HL-60/S4 (cell line): ENCODE data around the gene ATP2B2.

Experiments used
- in situ Hi-C: fragments of 300-500 bp; cut with MboI; formaldehyde crosslinking; loops from 2 replicates; pipeline ENCODE4 v1.14.3; 2022; ENCODE audit warnings: low sequenced_read_pairs

ATP2B2 gene

GRCh38 chr3:10370429-10370828 lies 135.0 kb downstream of the ATP2B2 start:
- in situ Hi-C loops = no loop called here

- in situ Hi-C loops = no loop called here
Observed at GRCh38 chr3:10368512-10368911, 136.9 kb downstream of the ATP2B2 start.

GRCh38 chr3:10367506-10367905 lies 137.9 kb downstream of the ATP2B2 start:
- in situ Hi-C loops = no loop called here

- in situ Hi-C loops = no loop called here
Observed at GRCh38 chr3:10366651-10367101, 138.7 kb downstream of the ATP2B2 start.

GRCh38 chr3:10365791-10366190 lies 139.6 kb downstream of the ATP2B2 start:
- in situ Hi-C loops = no loop called here

- in situ Hi-C loops = no loop called here
Observed at GRCh38 chr3:10365316-10365715, 140.1 kb downstream of the ATP2B2 start.

GRCh38 chr3:10364806-10365205 lies 140.6 kb downstream of the ATP2B2 start:
- in situ Hi-C loops = no loop called here

GRCh38 chr3:10363935-10364334 lies 141.5 kb downstream of the ATP2B2 start:
- in situ Hi-C loops = no loop called here

GRCh38 chr3:10361375-10361774 lies 144.0 kb downstream of the ATP2B2 start:
- in situ Hi-C loops = no loop called here

GRCh38 chr3:10360478-10360877 lies 144.9 kb downstream of the ATP2B2 start:
- in situ Hi-C loops = no loop called here

- in situ Hi-C loops = no loop called here
Observed at GRCh38 chr3:10359761-10360161, 145.6 kb downstream of the ATP2B2 start.

GRCh38 chr3:10358309-10358980 lies 146.9 kb downstream of the ATP2B2 start:
- in situ Hi-C loops = no loop called here

- in situ Hi-C loops = no loop called here
Observed at GRCh38 chr3:10357592-10358308, 147.6 kb downstream of the ATP2B2 start.

- in situ Hi-C loops = no loop called here
Observed at GRCh38 chr3:10357095-10357494, 148.3 kb downstream of the ATP2B2 start.

GRCh38 chr3:10356461-10356981 lies 148.9 kb downstream of the ATP2B2 start:
- in situ Hi-C loops = no loop called here

GRCh38 chr3:10354361-10355015 lies 150.9 kb downstream of the ATP2B2 start:
- in situ Hi-C loops = no loop called here

GRCh38 chr3:10353661-10354360 lies 151.6 kb downstream of the ATP2B2 start:
- in situ Hi-C loops = no loop called here

- in situ Hi-C loops = no loop called here
Observed at GRCh38 chr3:10353160-10353559, 152.2 kb downstream of the ATP2B2 start.

- in situ Hi-C loops = no loop called here
Observed at GRCh38 chr3:10352146-10352911, 153.1 kb downstream of the ATP2B2 start.

GRCh38 chr3:10351013-10351735 lies 154.2 kb downstream of the ATP2B2 start:
- in situ Hi-C loops = no loop called here
